Stomach (tissue), 9 donors: Measurements from ENCODE around the gene KPTN. TPM values are rescaled to one million over a fixed set of nuclear protein-coding genes. Genes with fewer than 3 reads are reported as not detected.

ENCODE experiments used
- DNase-seq, 2 donors: peaks; one replicate each; pipeline versions ENCODE4 v3.0.0 to v3.0.0-alpha.2; 2013 to 2019
- H3K27ac ChIP-seq, 5 donors: fragments of 200-600 bp in 4 of 5; sonication (generic) in 4 of 5; one replicate each; pipeline ENCODE4 v1.5.1; 2013 to 2019; ENCODE audit warnings: mild to moderate bottlenecking in 1 of 5, moderate library complexity in 1 of 5
- H3K27me3 ChIP-seq, 3 donors: fragments of 200-600 bp; sonication (generic); one replicate each; pipeline ENCODE4 v1.5.1; 2017 to 2019; ENCODE audit warnings: mixed run types in 1 of 3
- H3K36me3 ChIP-seq, 4 donors: fragments of 200-600 bp; sonication (generic); 1 replicate in 3 of 4; 2 replicates in 1 of 4; pipeline ENCODE4 v1.5.1; 2016 to 2019
- H3K4me1 ChIP-seq, 4 donors: fragments of 200-600 bp; sonication (generic); one replicate each; pipeline ENCODE4 v1.5.1; 2016 to 2019
- H3K4me3 ChIP-seq, 4 donors: fragments of 200-600 bp; sonication (generic) in 3 of 4; one replicate each; pipeline ENCODE4 v1.5.1; 2016 to 2019; ENCODE audit warnings: mild to moderate bottlenecking in 1 of 4
- H3K9me3 ChIP-seq, 4 donors: fragments of 200-600 bp; sonication (generic); one replicate each; pipeline ENCODE4 v1.5.1; 2016 to 2019
- CTCF ChIP-seq, 7 experiments: fragments of 450-650 bp in 4 of 7; fragments of 200-600 bp in 3 of 7; sonication (generic) in 3 of 7; IDR thresholded peaks; one replicate each; pipeline ENCODE4 v1.5.1; 2016 to 2019; ENCODE audit warnings: antibody characterized with exemption in 7 of 7, control low read depth in 2 of 7, mild to moderate bottlenecking in 1 of 7
- EP300 ChIP-seq: sonication (generic); formaldehyde crosslinking; IDR thresholded peaks from one replicate; pipeline ENCODE4 v1.6.1; 2017; ENCODE audit warnings: antibody characterized with exemption
- POLR2A ChIP-seq, 4 donors: fragments of 450-650 bp; IDR thresholded peaks; one replicate each; pipeline ENCODE4 v1.6.1; 2016; ENCODE audit warnings: antibody characterized with exemption in 4 of 4, control low read depth in 2 of 4, mild to moderate bottlenecking in 1 of 4, moderate library complexity in 1 of 4
- POLR2AphosphoS5 ChIP-seq, 3 donors: sonication (generic); formaldehyde crosslinking; IDR thresholded peaks; one replicate each; pipeline ENCODE4 v1.6.1; 2016; ENCODE audit warnings: antibody characterized with exemption in 3 of 3
- WGBS, 5 donors: extraction: QIAGEN DNeasy Blood & Tissue Kit in 3 of 5; methylation state at CpG; one replicate each; pipeline versions ENCODE4 v1.1.5 to v1.1.7; 2013 to 2018; 5-methylcytosine and 5-hydroxymethylcytosine counted together
- intact Hi-C: fragments of 100-400 bp; cut with DNase I; formaldehyde crosslinking; loops from one replicate; pipeline ENCODE4 v1.15.1; 2023; ENCODE audit warnings: low total_unique reads
- polyA plus RNA-seq, 3 donors: library from polyadenylated mRNA; stranded (reverse); fragments of 200-250 nt; gene quantifications; one replicate each; pipeline ENCODE4 v1.2.3, GENCODE V29; 2013
- total RNA-seq, 5 donors: library from RNA; depleted of rRNA; stranded (reverse); fragments of >200 nt; gene quantifications; one replicate each; pipeline versions ENCODE4 v1.1.0 to v1.2.3, GENCODE V29; 2014 to 2016
- donor health status: healthy with polysubstance abuse.
- donor health status: Bipolar disorder and iron deficiency.
- donor health status: healthy.

KPTN gene
- total and polyA plus RNA-seq, 8 donors = 3.2 to 28.0 (median 18.9) TPM

GRCh38 chr19:47495478-47496372 lies 11.7 kb upstream of the KPTN start:
- Histone ChIP-seq H3K4me3 (no peak overlapping the region), H3K36me3 (peaks cover 47 to 98% (median 97%) of the 10 kb centered on the region in 4 donors), H3K4me1 (peaks cover 11 to 39% (median 35%) of the 10 kb centered on the region in 4 donors), H3K27me3 (no peaks in the 10 kb centered on the region), H3K9me3 (no peaks in the 10 kb centered on the region), H3K27ac (no peak overlapping the region)
- WGBS, 5 donors = 71 to 85% (median 81%) methylated on average over 16 to 17 of the region's 17 CpGs
- DNase-seq = no peak
- intact Hi-C loops = no loop called here
- TF ChIP-seq EP300 (no peak), POLR2AphosphoS5 (IDR thresholded peaks at IDR 0.05) (no peak), POLR2A (IDR thresholded peaks at IDR 0.05) (no peak), CTCF (IDR thresholded peaks at IDR 0.05) (no peak)

DNA sequence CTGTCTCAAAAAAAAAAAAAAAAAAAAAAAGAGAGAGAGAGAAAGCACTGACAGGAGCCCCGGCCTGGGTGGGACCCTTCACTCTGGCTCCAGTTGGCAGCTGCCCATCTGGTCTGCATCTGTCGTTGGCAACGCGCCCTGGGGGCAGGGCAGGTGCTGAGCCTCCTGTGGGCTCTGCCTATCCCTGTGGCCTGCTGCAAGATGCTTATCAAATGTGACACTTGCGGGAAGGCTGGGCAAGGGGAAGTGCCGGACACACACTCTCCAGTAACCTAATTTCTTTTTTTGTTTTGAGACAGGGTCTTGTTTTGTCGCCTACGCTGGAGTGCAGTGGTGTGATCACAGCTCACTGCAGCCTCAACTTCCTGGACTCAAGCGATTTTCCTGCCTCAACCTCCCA lies 10.7 kb upstream of the KPTN start:
- intact Hi-C loops = no loop called here
- TF ChIP-seq POLR2AphosphoS5 (IDR thresholded peaks at IDR 0.05) (no peak), CTCF (IDR thresholded peaks at IDR 0.05) (no peak)
- Histone ChIP-seq H3K4me3 (no peak overlapping the region), H3K27ac (no peak overlapping the region), H3K27me3 (no peaks in the 10 kb centered on the region), H3K4me1 (peaks cover 8 to 30% (median 27%) of the 10 kb centered on the region in 4 donors), H3K9me3 (no peaks in the 10 kb centered on the region), H3K36me3 (peaks cover 49 to 98% (median 97%) of the 10 kb centered on the region in 4 donors)
- 54 to 65% (median 59%) methylated on average over 9 of the region's 9 CpGs for WGBS, 5 donors
- no peak for DNase-seq

- no peak for DNase-seq
- H3K27me3 ChIP-seq = no peaks in the 10 kb centered on the region
- WGBS, 5 donors = 82 to 93% (median 89%) methylated on average over 4 to 5 of the region's 5 CpGs
- TF ChIP-seq POLR2AphosphoS5 (IDR thresholded peaks at IDR 0.05) = no peak
- TF ChIP-seq POLR2A (IDR thresholded peaks at IDR 0.05) = no peak
- TF ChIP-seq CTCF (IDR thresholded peaks at IDR 0.05) = no peak
- no peak for TF ChIP-seq EP300
- H3K4me3 ChIP-seq = no peak overlapping the region
- H3K36me3 ChIP-seq = peaks cover 49 to 98% (median 97%) of the 10 kb centered on the region in 4 donors
- H3K27ac ChIP-seq = no peak overlapping the region
- H3K4me1 ChIP-seq = peaks cover 8 to 30% (median 27%) of the 10 kb centered on the region in 4 donors
- H3K9me3 ChIP-seq = no peaks in the 10 kb centered on the region
- intact Hi-C loops = no loop called here
These were observed 10.2 kb upstream of the KPTN start for GRCh38 chr19:47494211-47494547.

GRCh38 chr19:47493378-47494210 lies 9.6 kb upstream of the KPTN start:
- no peak overlapping the region for H3K4me3 ChIP-seq
- DNase-seq = no peak
- H3K9me3 ChIP-seq = no peaks in the 10 kb centered on the region
- peaks cover 45 to 98% (median 96%) of the 10 kb centered on the region in 4 donors for H3K36me3 ChIP-seq
- no peak overlapping the region for H3K27ac ChIP-seq
- H3K27me3 ChIP-seq = no peaks in the 10 kb centered on the region
- intact Hi-C loops = no loop called here
- 75 to 81% (median 80%) methylated on average over 17 to 18 of the region's 18 CpGs for WGBS, 5 donors
- H3K4me1 ChIP-seq = peaks cover 8 to 27% (median 23%) of the 10 kb centered on the region in 4 donors
- TF ChIP-seq EP300 (no peak), POLR2AphosphoS5 (IDR thresholded peaks at IDR 0.05) (no peak), POLR2A (IDR thresholded peaks at IDR 0.05) (no peak), CTCF (IDR thresholded peaks at IDR 0.05) (no peak)
